ENCODE measurements around the gene GNPDA2.
"Not testable (repeated sequence)": the region's sequence is repeated elsewhere in the genome, so short reads cannot be mapped to it uniquely, and the experiment has no call there.

Gene GNPDA2

GRCh38 chr4:44728694-44729093 is 2.3 kb upstream of the GNPDA2 start:
- not testable (repeated sequence) for H3K9me3 ChIP-seq (replicated peaks; ENCODE audit: low read length); H3K36me3 ChIP-seq (ENCODE audit: insufficient read depth, low read length); H3K4me2 ChIP-seq (ENCODE audit: low read length)

GRCh38 chr4:44727471-44727870 is 1.1 kb upstream of the GNPDA2 start:
- H3K9me3 ChIP-seq (replicated peaks; ENCODE audit: low read length) = no peaks in the 10 kb centered on the region
- no peak overlapping the region for H3K9ac ChIP-seq (ENCODE audit: low read depth, low read length)
- H3K36me3 ChIP-seq (ENCODE audit: insufficient read depth, low read length) = no peaks in the 10 kb centered on the region
- no peak overlapping the region for H3K4me3 ChIP-seq (ENCODE audit: low read length)
- peaks cover 4% of the 10 kb centered on the region for H3K4me1 ChIP-seq (ENCODE audit: control insufficient read depth, insufficient read depth, low read length)
- H3K27me3 ChIP-seq (ENCODE audit: control insufficient read depth, insufficient read depth, low read length) = no peaks in the 10 kb centered on the region
- no peak overlapping the region for H3K4me2 ChIP-seq (ENCODE audit: low read length)

More at GRCh38 chr4:44728694-44729093, 2.3 kb upstream of the GNPDA2 start:
- not testable (repeated sequence) for H3K4me3 ChIP-seq (ENCODE audit: low read length); H3K4me1 ChIP-seq (ENCODE audit: control insufficient read depth, insufficient read depth, low read length); H3K9ac ChIP-seq (ENCODE audit: low read depth, low read length); H3K27me3 ChIP-seq (ENCODE audit: control insufficient read depth, insufficient read depth, low read length)

GRCh38 chr4:44725726-44726037 is 674 bp downstream of the GNPDA2 start:
- Histone ChIP-seq H3K9ac (ENCODE audit: low read depth, low read length) (peak overlapping the region; percentile 86), H3K4me2 (ENCODE audit: low read length) (peak overlapping the region; percentile 92), H3K36me3 (ENCODE audit: insufficient read depth, low read length) (no peaks in the 10 kb centered on the region), H3K27me3 (ENCODE audit: control insufficient read depth, insufficient read depth, low read length) (no peaks in the 10 kb centered on the region), H3K4me3 (ENCODE audit: low read length) (peak overlapping the region; percentile 76), H3K9me3 (replicated peaks; ENCODE audit: low read length) (no peaks in the 10 kb centered on the region), H3K4me1 (ENCODE audit: control insufficient read depth, insufficient read depth, low read length) (peaks cover 4% of the 10 kb centered on the region)

GRCh38 chr4:44725166-44725565 is 1.2 kb downstream of the GNPDA2 start:
- H3K9me3 ChIP-seq (replicated peaks; ENCODE audit: low read length) = no peaks in the 10 kb centered on the region
- peak overlapping the region; percentile 92 for H3K4me2 ChIP-seq (ENCODE audit: low read length)
- H3K4me1 ChIP-seq (ENCODE audit: control insufficient read depth, insufficient read depth, low read length) = peaks cover 4% of the 10 kb centered on the region
- H3K4me3 ChIP-seq (ENCODE audit: low read length) = peak overlapping the region; percentile 76
- H3K9ac ChIP-seq (ENCODE audit: low read depth, low read length) = peak overlapping the region; percentile 86
- no peaks in the 10 kb centered on the region for H3K36me3 ChIP-seq (ENCODE audit: insufficient read depth, low read length)
- H3K27me3 ChIP-seq (ENCODE audit: control insufficient read depth, insufficient read depth, low read length) = no peaks in the 10 kb centered on the region

- Histone ChIP-seq H3K36me3 (ENCODE audit: insufficient read depth, low read length) (no peaks in the 10 kb centered on the region), H3K9ac (ENCODE audit: low read depth, low read length) (no peak overlapping the region), H3K27me3 (ENCODE audit: control insufficient read depth, insufficient read depth, low read length) (no peaks in the 10 kb centered on the region), H3K4me2 (ENCODE audit: low read length) (no peak overlapping the region), H3K4me1 (ENCODE audit: control insufficient read depth, insufficient read depth, low read length) (peaks cover 3% of the 10 kb centered on the region), H3K9me3 (replicated peaks; ENCODE audit: low read length) (no peaks in the 10 kb centered on the region), H3K4me3 (ENCODE audit: low read length) (no peak overlapping the region)
These were observed 4.4 kb downstream of the GNPDA2 start for GRCh38 chr4:44722001-44722400.

GRCh38 chr4:44720371-44720770 is 6.0 kb downstream of the GNPDA2 start:
- Histone ChIP-seq H3K4me1 (ENCODE audit: control insufficient read depth, insufficient read depth, low read length) (no peaks in the 10 kb centered on the region), H3K9ac (ENCODE audit: low read depth, low read length) (no peak overlapping the region), H3K27me3 (ENCODE audit: control insufficient read depth, insufficient read depth, low read length) (no peaks in the 10 kb centered on the region), H3K36me3 (ENCODE audit: insufficient read depth, low read length) (no peaks in the 10 kb centered on the region), H3K4me3 (ENCODE audit: low read length) (no peak overlapping the region), H3K4me2 (ENCODE audit: low read length) (no peak overlapping the region), H3K9me3 (replicated peaks; ENCODE audit: low read length) (no peaks in the 10 kb centered on the region)

- Histone ChIP-seq H3K9me3 (replicated peaks; ENCODE audit: low read length) (no peaks in the 10 kb centered on the region), H3K4me1 (ENCODE audit: control insufficient read depth, insufficient read depth, low read length) (no peaks in the 10 kb centered on the region), H3K4me2 (ENCODE audit: low read length) (no peak overlapping the region), H3K27me3 (ENCODE audit: control insufficient read depth, insufficient read depth, low read length) (no peaks in the 10 kb centered on the region), H3K36me3 (ENCODE audit: insufficient read depth, low read length) (no peaks in the 10 kb centered on the region), H3K4me3 (ENCODE audit: low read length) (no peak overlapping the region), H3K9ac (ENCODE audit: low read depth, low read length) (no peak overlapping the region)
These were observed 9.8 kb downstream of the GNPDA2 start for GRCh38 chr4:44716597-44716996.

- H3K27me3 ChIP-seq (ENCODE audit: control insufficient read depth, insufficient read depth, low read length) = no peaks in the 10 kb centered on the region
- no peak overlapping the region for H3K9ac ChIP-seq (ENCODE audit: low read depth, low read length)
- no peaks in the 10 kb centered on the region for H3K9me3 ChIP-seq (replicated peaks; ENCODE audit: low read length)
- H3K4me1 ChIP-seq (ENCODE audit: control insufficient read depth, insufficient read depth, low read length) = no peaks in the 10 kb centered on the region
- H3K4me3 ChIP-seq (ENCODE audit: low read length) = no peak overlapping the region
- no peak overlapping the region for H3K4me2 ChIP-seq (ENCODE audit: low read length)
- peaks cover 5% of the 10 kb centered on the region for H3K36me3 ChIP-seq (ENCODE audit: insufficient read depth, low read length)
These were observed 13.2 kb downstream of the GNPDA2 start for GRCh38 chr4:44713125-44713524.

GRCh38 chr4:44704673-44705072 is 21.7 kb downstream of the GNPDA2 start:
- H3K4me1 ChIP-seq (ENCODE audit: control insufficient read depth, insufficient read depth, low read length) = no peaks in the 10 kb centered on the region
- H3K27me3 ChIP-seq (ENCODE audit: control insufficient read depth, insufficient read depth, low read length) = no peaks in the 10 kb centered on the region
- H3K4me2 ChIP-seq (ENCODE audit: low read length) = no peak overlapping the region
- no peak overlapping the region for H3K9ac ChIP-seq (ENCODE audit: low read depth, low read length)
- H3K4me3 ChIP-seq (ENCODE audit: low read length) = no peak overlapping the region
- no peaks in the 10 kb centered on the region for H3K9me3 ChIP-seq (replicated peaks; ENCODE audit: low read length)
- peaks cover 67% of the 10 kb centered on the region for H3K36me3 ChIP-seq (ENCODE audit: insufficient read depth, low read length)

GRCh38 chr4:44701037-44701436 is 25.3 kb downstream of the GNPDA2 start:
- Histone ChIP-seq H3K9ac (ENCODE audit: low read depth, low read length) (no peak overlapping the region), H3K4me2 (ENCODE audit: low read length) (no peak overlapping the region), H3K4me1 (ENCODE audit: control insufficient read depth, insufficient read depth, low read length) (no peaks in the 10 kb centered on the region), H3K4me3 (ENCODE audit: low read length) (no peak overlapping the region), H3K36me3 (ENCODE audit: insufficient read depth, low read length) (peaks cover 84% of the 10 kb centered on the region), H3K9me3 (replicated peaks; ENCODE audit: low read length) (no peaks in the 10 kb centered on the region), H3K27me3 (ENCODE audit: control insufficient read depth, insufficient read depth, low read length) (no peaks in the 10 kb centered on the region)

- H3K4me2 ChIP-seq (ENCODE audit: low read length) = no peak overlapping the region
- H3K9ac ChIP-seq (ENCODE audit: low read depth, low read length) = no peak overlapping the region
- no peaks in the 10 kb centered on the region for H3K9me3 ChIP-seq (replicated peaks; ENCODE audit: low read length)
- H3K4me3 ChIP-seq (ENCODE audit: low read length) = no peak overlapping the region
- H3K36me3 ChIP-seq (ENCODE audit: insufficient read depth, low read length) = peaks cover 85% of the 10 kb centered on the region
- H3K4me1 ChIP-seq (ENCODE audit: control insufficient read depth, insufficient read depth, low read length) = no peaks in the 10 kb centered on the region
- no peaks in the 10 kb centered on the region for H3K27me3 ChIP-seq (ENCODE audit: control insufficient read depth, insufficient read depth, low read length)
These were observed 25.9 kb downstream of the GNPDA2 start for GRCh38 chr4:44700427-44700826.

GRCh38 chr4:44684648-44685047 is 41.7 kb downstream of the GNPDA2 start:
- H3K4me1 ChIP-seq (ENCODE audit: control insufficient read depth, insufficient read depth, low read length) = peaks cover 7% of the 10 kb centered on the region
- no peak overlapping the region for H3K4me2 ChIP-seq (ENCODE audit: low read length)
- no peak overlapping the region for H3K4me3 ChIP-seq (ENCODE audit: low read length)
- no peaks in the 10 kb centered on the region for H3K27me3 ChIP-seq (ENCODE audit: control insufficient read depth, insufficient read depth, low read length)
- H3K9ac ChIP-seq (ENCODE audit: low read depth, low read length) = no peak overlapping the region
- peaks cover 54% of the 10 kb centered on the region for H3K36me3 ChIP-seq (ENCODE audit: insufficient read depth, low read length)
- H3K9me3 ChIP-seq (replicated peaks; ENCODE audit: low read length) = no peaks in the 10 kb centered on the region
